HCT116 (cell line): Measurements from ENCODE around the gene OOSP1. TPM values are rescaled to one million over a fixed set of nuclear protein-coding genes. Genes with fewer than 3 reads are reported as not detected.

Source experiments
- ATAC-seq: fragments of 200-7000 bp; cut with Tn5 transposase; 2 replicates; pipeline ENCODE4 v1.9.1; 2020; ENCODE audit warnings: mild to moderate bottlenecking, moderate library complexity
- BruUV-seq: library from RNA; stranded (reverse); fragments of 400-500 nt; replicated peaks from 2 replicates; lab custom pipeline; 2021; lab: Mats Ljungman, UMichigan
- CTCF ChIA-PET: fragments of 300-600 bp; sonication (Branson Sonifier 250); formaldehyde crosslinking; loops from one replicate; lab custom pipeline; 2021; ENCODE audit warnings: antibody characterized with exemption; lab: Charles Lee
- POLR2A ChIA-PET: fragments of 300-600, 350-600 bp; sonication (Branson Sonifier 250); formaldehyde crosslinking; loops from one replicate; lab custom pipeline; 2021; ENCODE audit warnings: antibody characterized with exemption; lab: Charles Lee
- RAD21 ChIA-PET, 2 experiments: fragments of 300-600 bp; sonication (Branson Sonifier 250); formaldehyde crosslinking; loops; one replicate each; lab custom pipeline; 2023; ENCODE audit warnings: low total read pairs in 2 of 2; ENCODE audit not compliant: uncharacterized antibody in 2 of 2, unreplicated experiment in 2 of 2, low non-redundant PET in 1 of 2; lab: Charles Lee
- DNase-seq: peaks from one replicate; pipeline ENCODE4 v3.0.0-alpha.2; 2010; ENCODE audit warnings: low read depth, low spot score
- H2AFZ ChIP-seq: fragments of 200-600 bp; shearing (Covaris generic), sonication (generic); 2 replicates; pipeline ENCODE4 v1.6.1; 2017; ENCODE audit warnings: low read depth, mixed run types, mixed read lengths, antibody characterized with exemption, low read length; ENCODE audit not compliant: poor library complexity, severe bottlenecking
- H3K27ac ChIP-seq: 2 replicates; pipeline ENCODE4 v1.5.1; 2012; ENCODE audit warnings: low read depth, low read length
- H3K27me3 ChIP-seq: fragments of 200-600 bp; sonication (generic); 2 replicates; pipeline ENCODE4 v1.6.1; 2016; ENCODE audit warnings: mixed run types, low read length, mixed read lengths; ENCODE audit not compliant: insufficient read depth
- H3K36me3 ChIP-seq, 2 experiments: fragments of 200-500 bp in 1 of 2; fragments of 200-600 bp in 1 of 2; sonication (Bioruptor generic) in 1 of 2; sonication (generic) in 1 of 2; 2 replicates each; pipeline versions ENCODE4 v1.5.1 to v1.6.1; 2014 to 2016; ENCODE audit warnings: low read length in 2 of 2, inconsistent platforms in 1 of 2, mixed read lengths in 1 of 2, mixed run types in 1 of 2; ENCODE audit not compliant: insufficient read depth in 2 of 2, control insufficient read depth in 1 of 2
- H3K4me1 ChIP-seq, 2 experiments: fragments of 200-600 bp in 1 of 2; sonication (generic) in 1 of 2; 2 replicates each; pipeline versions ENCODE4 v1.5.1 to v1.6.1; 2012 to 2017; ENCODE audit warnings: low read length in 2 of 2, inconsistent platforms in 1 of 2, mild to moderate bottlenecking in 1 of 2, mixed read lengths in 1 of 2, mixed run types in 1 of 2, moderate library complexity in 1 of 2; ENCODE audit not compliant: insufficient read depth in 2 of 2, control insufficient read depth in 1 of 2
- H3K4me2 ChIP-seq: fragments of 200-600 bp; sonication (generic); 2 replicates; pipeline ENCODE4 v1.6.1; 2017; ENCODE audit warnings: mixed run types, low read length, mixed read lengths
- H3K4me3 ChIP-seq, 2 experiments: fragments of 200-600 bp in 1 of 2; sonication (generic) in 1 of 2; replicated peaks in 1 of 2; 2 replicates each; pipeline ENCODE4 v1.5.1; 2011 to 2016; ENCODE audit warnings: low read length in 2 of 2, control low read depth in 1 of 2, low read depth in 1 of 2, mild to moderate bottlenecking in 1 of 2, mixed read lengths in 1 of 2, mixed run types in 1 of 2
- H3K79me2 ChIP-seq: fragments of 200-600 bp; sonication (generic); 2 replicates; pipeline ENCODE4 v1.6.1; 2017; ENCODE audit warnings: mild to moderate bottlenecking, mixed run types, low read length, moderate library complexity, mixed read lengths; ENCODE audit not compliant: insufficient read depth
- H3K9ac ChIP-seq: fragments of 200-600 bp; sonication (generic); 2 replicates; pipeline ENCODE4 v1.6.1; 2016; ENCODE audit warnings: low read length, mixed read lengths
- H3K9me2 ChIP-seq: fragments of 200-600 bp; sonication (generic), shearing (Covaris generic); 2 replicates; pipeline ENCODE4 v1.6.1; 2017; ENCODE audit warnings: mixed run types, mild to moderate bottlenecking, moderate library complexity; ENCODE audit not compliant: insufficient read depth
- H3K9me3 ChIP-seq, 2 experiments: fragments of 200-500 bp in 1 of 2; fragments of 200-600 bp in 1 of 2; sonication (Bioruptor generic) in 1 of 2; sonication (generic) in 1 of 2; 2 replicates each; pipeline ENCODE4 v1.6.1; 2014 to 2017; ENCODE audit warnings: low read length in 2 of 2, mixed read lengths in 2 of 2, inconsistent platforms in 1 of 2, low read depth in 1 of 2, mild to moderate bottlenecking in 1 of 2, mixed run types in 1 of 2, moderate library complexity in 1 of 2; ENCODE audit not compliant: control insufficient read depth in 1 of 2, insufficient read depth in 1 of 2
- H4K20me1 ChIP-seq: fragments of 200-600 bp; sonication (generic), shearing (Covaris generic); 2 replicates; pipeline ENCODE4 v1.6.1; 2017; ENCODE audit warnings: mixed run types, mild to moderate bottlenecking, moderate library complexity; ENCODE audit not compliant: insufficient read depth
- ELF1 ChIP-seq: IDR thresholded peaks from 2 replicates; pipeline ENCODE4 v1.6.1; 2012; ENCODE audit warnings: low read depth, borderline replicate concordance
- FOSL1 ChIP-seq: IDR thresholded peaks from 2 replicates; pipeline ENCODE4 v1.6.1; 2012; ENCODE audit warnings: low read depth
- JUND ChIP-seq: IDR thresholded peaks from 2 replicates; pipeline ENCODE4 v1.6.1; 2012
- RAD21 ChIP-seq: IDR thresholded peaks from 2 replicates; pipeline ENCODE4 v1.6.1; 2012; ENCODE audit warnings: low read depth, mild to moderate bottlenecking
- ZBTB33 ChIP-seq: IDR thresholded peaks from 2 replicates; pipeline ENCODE4 v1.6.1; 2011; ENCODE audit warnings: mild to moderate bottlenecking, low read length, moderate library complexity; ENCODE audit not compliant: insufficient replicate concordance; ENCODE audit errors: extremely low read depth
- intact Hi-C: fragments of 100-400 bp; cut with micrococcal nuclease; formaldehyde crosslinking; loops from 2 replicates; pipeline ENCODE4 v1.10.0; 2022
- total RNA-seq: library from RNA; stranded (reverse); gene quantifications from one replicate; pipeline ENCODE4 v1.2.1, GENCODE V29; 2021; ENCODE audit not compliant: unreplicated experiment
- TF ChIP-seq, protein P1 (sequence below), 3 experiments: fragments of 200-600 bp in 1 of 3; sonication (generic) in 1 of 3; IDR thresholded peaks in 2 of 3; conservative IDR thresholded peaks in 1 of 3; 2 replicates each; pipeline ENCODE4 v1.5.1; 2012 to 2017; ENCODE audit warnings: low read depth in 2 of 3, low read length in 2 of 3, antibody characterized with exemption in 1 of 3, borderline replicate concordance in 1 of 3, control low read depth in 1 of 3, mild to moderate bottlenecking in 1 of 3, mixed read lengths in 1 of 3, mixed run types in 1 of 3, moderate library complexity in 1 of 3; ENCODE audit not compliant: insufficient read depth in 1 of 3

Gene OOSP1
- total RNA-seq, 1 experiment from 2014 or later: not detected

DNA sequence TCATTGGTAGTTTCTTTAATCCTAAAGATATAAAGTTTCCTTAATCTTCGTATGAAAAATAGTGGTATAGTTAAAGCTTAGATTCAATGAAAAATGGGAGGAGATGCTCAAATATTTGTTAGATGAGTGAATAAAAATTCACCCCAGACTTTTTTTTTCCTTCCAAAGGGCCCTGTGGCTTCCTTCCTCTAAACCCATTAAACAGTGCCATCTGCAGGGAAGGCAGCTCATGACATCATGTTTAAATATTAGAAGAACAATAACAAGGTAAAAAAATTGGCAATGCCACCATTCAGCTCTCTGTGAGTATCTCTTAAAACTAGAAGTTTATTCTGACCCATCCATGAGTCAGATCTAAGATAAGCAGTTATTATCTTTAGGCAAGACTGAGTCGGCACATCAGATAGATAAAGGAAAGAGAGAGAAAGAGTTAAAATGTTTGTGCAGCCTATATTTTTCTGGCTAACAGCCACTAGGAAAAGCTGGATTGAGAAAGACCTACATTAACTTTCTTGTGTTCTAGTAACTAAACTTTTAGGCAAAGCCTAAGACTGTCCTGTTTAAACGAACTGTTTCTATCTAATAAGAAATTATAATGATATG lies 19.1 kb upstream of the OOSP1 start:
- Histone ChIP-seq H2AFZ (peak overlapping the region; percentile 75), H3K27ac (no peak overlapping the region), H3K9me3 (peaks cover 4 to 13% of the 10 kb centered on the region in 2 experiments; a peak in 2 of 4 replicates), H3K4me1 (no peaks in the 10 kb centered on the region), H3K9me2 (no peaks in the 10 kb centered on the region), H3K4me3 (no peak overlapping the region), H4K20me1 (no peaks in the 10 kb centered on the region), H3K36me3 (no peaks in the 10 kb centered on the region), H3K79me2 (no peaks in the 10 kb centered on the region), H3K27me3 (no peaks in the 10 kb centered on the region), H3K4me2 (no peak overlapping the region), H3K9ac (no peak overlapping the region)
- DNase-seq: peak; percentile 56
- intact Hi-C loops: loop anchor here (1.0 to 5.0 kb wide), 3 partner anchors 96 to 213 kb away; partner anchors contain the start of gene STX3
- TF ChIP-seq RAD21: peak; percentile 89
- TF ChIP-seq JUND: no peak
- TF ChIP-seq FOSL1: no peak
- no peak for TF ChIP-seq ZBTB33
- no peak for TF ChIP-seq ELF1
- TF ChIP-seq, protein P1, sequence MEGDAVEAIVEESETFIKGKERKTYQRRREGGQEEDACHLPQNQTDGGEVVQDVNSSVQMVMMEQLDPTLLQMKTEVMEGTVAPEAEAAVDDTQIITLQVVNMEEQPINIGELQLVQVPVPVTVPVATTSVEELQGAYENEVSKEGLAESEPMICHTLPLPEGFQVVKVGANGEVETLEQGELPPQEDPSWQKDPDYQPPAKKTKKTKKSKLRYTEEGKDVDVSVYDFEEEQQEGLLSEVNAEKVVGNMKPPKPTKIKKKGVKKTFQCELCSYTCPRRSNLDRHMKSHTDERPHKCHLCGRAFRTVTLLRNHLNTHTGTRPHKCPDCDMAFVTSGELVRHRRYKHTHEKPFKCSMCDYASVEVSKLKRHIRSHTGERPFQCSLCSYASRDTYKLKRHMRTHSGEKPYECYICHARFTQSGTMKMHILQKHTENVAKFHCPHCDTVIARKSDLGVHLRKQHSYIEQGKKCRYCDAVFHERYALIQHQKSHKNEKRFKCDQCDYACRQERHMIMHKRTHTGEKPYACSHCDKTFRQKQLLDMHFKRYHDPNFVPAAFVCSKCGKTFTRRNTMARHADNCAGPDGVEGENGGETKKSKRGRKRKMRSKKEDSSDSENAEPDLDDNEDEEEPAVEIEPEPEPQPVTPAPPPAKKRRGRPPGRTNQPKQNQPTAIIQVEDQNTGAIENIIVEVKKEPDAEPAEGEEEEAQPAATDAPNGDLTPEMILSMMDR (IDR thresholded peaks at IDR 0.05 in 2 of 3, conservative IDR thresholded peaks at IDR 0.05 in 1 of 3; ENCODE audit: borderline replicate concordance in 1 of 3, insufficient read depth in 1 of 3, low read depth in 2 of 3, low read length in 2 of 3): peak; percentile 60 to 81 (median 77)
- CTCF ChIA-PET: interaction anchor here (0.6 to 2.6 kb wide), 21 partner anchors 9 to 332 kb away, joined by 3 to 37 read pairs (median 4); partner anchors contain the start of genes CBLIF, MRPL16 and STX3
- no TSS peak for BruUV-seq
- peak; percentile 85 for ATAC-seq
- POLR2A ChIA-PET: interaction anchor here (0.5 to 1.1 kb wide), 2 partner anchors 109 to 358 kb away, joined by 3 read pairs; partner anchors contain the start of gene MRPL16
- RAD21 ChIA-PET: interaction anchor here (0.7 to 1.8 kb wide), 2 partner anchors 96 kb away, joined by 3 to 9 read pairs; no protein-coding TSS in a partner anchor
